Activated naive CD4-positive, alpha-beta T cell (primary cell): ENCODE results near the gene TRIM7.

Experiments
- DNase-seq, 4 experiments: peaks; one replicate each; lab custom pipeline; 2025; lab: John Stamatoyannopoulos, UW

The TRIM7 gene

GRCh38 chr5:181173027-181173419 is 32.0 kb downstream of the TRIM7 start:
- DNase-seq = no peak

GRCh38 chr5:181171782-181172181 is 33.2 kb downstream of the TRIM7 start:
- DNase-seq = no peak

GRCh38 chr5:181170996-181171395 is 34.0 kb downstream of the TRIM7 start:
- no peak for DNase-seq

GRCh38 chr5:181170237-181170825 is 34.7 kb downstream of the TRIM7 start:
- no peak for DNase-seq

- peak; percentile 43 to 77 (median 45) for DNase-seq
These were observed 35.3 kb downstream of the TRIM7 start for GRCh38 chr5:181169459-181170236.

- DNase-seq = no peak
These were observed 36.3 kb downstream of the TRIM7 start for GRCh38 chr5:181168595-181169118.

GRCh38 chr5:181167814-181168488 is 37.0 kb downstream of the TRIM7 start:
- DNase-seq = no peak

GRCh38 chr5:181166812-181167733 is 37.9 kb downstream of the TRIM7 start:
- DNase-seq = no peak

- no peak for DNase-seq
These were observed 40.7 kb downstream of the TRIM7 start for GRCh38 chr5:181164076-181164952.

- no peak for DNase-seq
These were observed 41.4 kb downstream of the TRIM7 start for GRCh38 chr5:181163487-181164075.

GRCh38 chr5:181161534-181162175 is 43.3 kb downstream of the TRIM7 start:
- no peak for DNase-seq

- peak in 3 of 4 experiments; percentile 14 to 48 (median 46) for DNase-seq
These were observed 44.1 kb downstream of the TRIM7 start for GRCh38 chr5:181160755-181161533.

GRCh38 chr5:181160152-181160754 is 44.7 kb downstream of the TRIM7 start:
- peak in 3 of 4 experiments; percentile 24 to 46 (median 34) for DNase-seq

GRCh38 chr5:181159286-181160151 is 45.5 kb downstream of the TRIM7 start:
- DNase-seq = peak; percentile 83 to 96 (median 90)

GRCh38 chr5:181158869-181159268 is 46.1 kb downstream of the TRIM7 start:
- no peak for DNase-seq

GRCh38 chr5:181156758-181157157 is 48.2 kb downstream of the TRIM7 start:
- no peak for DNase-seq

GRCh38 chr5:181153814-181154213 is 51.2 kb downstream of the TRIM7 start:
- DNase-seq = no peak

GRCh38 chr5:181152406-181152805 is 52.6 kb downstream of the TRIM7 start:
- no peak for DNase-seq
